Heart left ventricle (tissue), 16 donors: ENCODE data around the gene LENG9. TPM values are rescaled to one million over a fixed set of nuclear protein-coding genes. Genes with fewer than 3 reads are reported as not detected.

Source experiments
- ATAC-seq, 4 donors: fragments of 200-7000 bp; cut with Tn5 transposase; one replicate each; pipeline ENCODE4 v1.9.1; 2020 to 2022; ENCODE audit warnings: moderate library complexity in 4 of 4, mild to moderate bottlenecking in 3 of 4, moderate number of reproducible peaks in 1 of 4
- DNase-seq, 5 donors: peaks; one replicate each; pipeline ENCODE4 v3.0.0-alpha.2; 2020
- H3K27ac ChIP-seq, 12 donors: fragments of 200-600 bp; sonication (generic) in 4 of 12; one replicate each; pipeline versions ENCODE4 v1.5.0 to v1.8.0; 2016 to 2022; ENCODE audit warnings: mild to moderate bottlenecking in 2 of 12
- H3K27me3 ChIP-seq, 9 donors: fragments of 200-600 bp; sonication (generic) in 2 of 9; one replicate each; pipeline versions ENCODE4 v1.5.1 to v1.8.0; 2016 to 2022; ENCODE audit warnings: mild to moderate bottlenecking in 3 of 9
- H3K36me3 ChIP-seq, 9 donors: fragments of 200-600 bp; sonication (generic) in 2 of 9; one replicate each; pipeline versions ENCODE4 v1.5.0 to v1.8.0; 2018 to 2022; ENCODE audit warnings: mild to moderate bottlenecking in 2 of 9
- H3K4me1 ChIP-seq, 12 donors: fragments of 200-600 bp; sonication (generic) in 4 of 12; one replicate each; pipeline versions ENCODE4 v1.5.0 to v1.8.0; 2016 to 2022; ENCODE audit warnings: mild to moderate bottlenecking in 3 of 12
- H3K4me3 ChIP-seq, 12 donors: fragments of 200-600 bp; sonication (generic) in 4 of 12; one replicate each; pipeline versions ENCODE4 v1.5.0 to v1.8.0; 2017 to 2022; ENCODE audit warnings: mild to moderate bottlenecking in 9 of 12, moderate library complexity in 4 of 12
- H3K9me3 ChIP-seq, 12 donors: fragments of 200-600 bp; sonication (generic) in 4 of 12; one replicate each; pipeline versions ENCODE4 v1.5.0 to v1.8.0; 2016 to 2022; ENCODE audit warnings: mild to moderate bottlenecking in 1 of 12
- POLR2A ChIP-seq, 2 donors: fragments of 450-650 bp; IDR thresholded peaks; one replicate each; pipeline ENCODE4 v1.6.1; 2017; ENCODE audit warnings: antibody characterized with exemption in 2 of 2, mild to moderate bottlenecking in 2 of 2, moderate library complexity in 2 of 2
- WGBS, 4 donors: extraction: QIAGEN DNeasy Blood & Tissue Kit in 2 of 4; methylation state at CpG; one replicate each; pipeline versions ENCODE4 v1.1.5 to v1.1.7; 2013 to 2018; 5-methylcytosine and 5-hydroxymethylcytosine counted together
- intact Hi-C, 10 donors: fragments of 100-400 bp; cut with DNase I; formaldehyde crosslinking; loops; one replicate each; pipeline versions ENCODE4 v1.11.1 to v1.14.2; 2022
- polyA plus RNA-seq, 2 donors: library from polyadenylated mRNA; stranded (reverse); fragments of 200-250 nt; gene quantifications; one replicate each; pipeline ENCODE4 v1.2.3, GENCODE V29; 2013
- total RNA-seq, 9 donors: library from RNA; depleted of rRNA in 2 of 9; stranded (reverse); fragments of >200 nt in 2 of 9; fragmentation: NEBNext Ultra II Directional in 3 of 9; extraction: Animal tissue kit (Norgen Biotek cat#: 25700) in 3 of 9; gene quantifications; one replicate each; pipeline versions ENCODE4 v1.1.0 to v1.2.4, GENCODE V29; 2016 to 2023
- TF ChIP-seq, protein P1 (sequence below), 12 donors: fragments of 200-600 bp; sonication (generic) in 4 of 12; IDR thresholded peaks; one replicate each; pipeline versions ENCODE4 v1.5.0 to v1.8.0; 2018 to 2022; ENCODE audit warnings: antibody characterized with exemption in 12 of 12, mild to moderate bottlenecking in 5 of 12
- donor health status: ischemic (EF 13 %, LVEDD 7.1; RV severe dilation, severe dysfunction).
- donor health status: healthy with polysubstance abuse.
- donor health status: DM: no; HTN: yes; CAD: no.
- donor health status: DM: no; HTN: no; CAD: no.
- donor health status: ischemic (EF 25% LVEDD 6.9; RV normal size, moderate dysfunction).
- donor health status: ischemic (EF 25% LVEDD 5.7; RV mildly dilated, moderate dysfunction).
- donor health status: healthy.
- donor health status: DM: yes; HTN: yes; CAD: no.
- donor health status: ischemic (EF 35%, LVEDD 5.7; RV mildly dilated, moderate dysfunction).
- donor health status: nonischemic (EF 11% LVEDD 7.7; RV severe dilation, severe dysfunction).
- donor health status: DM: yes; HTN: yes; CAD: no.
- donor health status: PGD.
- donor health status: ischemic (EF 29% LVEDD 5.4; RV normal size, mild dysfunction).
- donor health status: nonischemic (EF 23%, LVEDD 6.1; RV moderate dilation, normal function).

LENG9 gene
- total and polyA plus RNA-seq, 11 donors, result 1.4 to 4.1 (median 2.1) TPM

DNA sequence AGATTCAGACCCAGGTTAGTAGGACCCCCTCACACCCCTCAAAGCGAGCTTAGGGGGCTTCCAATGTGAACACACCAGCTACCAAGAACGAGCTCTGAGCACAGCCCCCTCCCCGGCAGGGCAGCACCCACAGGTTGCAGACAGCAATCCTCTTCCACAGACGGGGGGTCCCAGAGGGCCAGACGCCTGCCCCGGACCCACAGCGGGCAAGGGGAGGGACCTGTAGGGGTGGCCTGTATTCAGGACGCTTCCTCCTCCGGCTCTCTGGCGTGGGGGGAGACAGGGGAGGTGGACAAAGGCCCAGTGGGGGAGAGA is 43.6 kb downstream of the LENG9 start:
- intact Hi-C loops, result no loop called here
- no peak for ATAC-seq
- Histone ChIP-seq H3K27me3 (peaks cover 23 to 89% (median 52%) of the 10 kb centered on the region in 9 donors), H3K36me3 (no peaks in the 10 kb centered on the region), H3K27ac (peak overlapping the region in 8 of 12 donors; percentile 24 to 85 (median 68)), H3K4me1 (peaks cover 0 to 44% (median 11%) of the 10 kb centered on the region in 12 donors), H3K9me3 (no peaks in the 10 kb centered on the region), H3K4me3 (peak overlapping the region in 5 of 12 donors; percentile 15 to 38 (median 30))
- DNase-seq, result no peak
- 8 to 20% (median 14%) methylated on average over 8 to 10 of the region's 10 CpGs for WGBS, 4 donors
- TF ChIP-seq, protein P1, sequence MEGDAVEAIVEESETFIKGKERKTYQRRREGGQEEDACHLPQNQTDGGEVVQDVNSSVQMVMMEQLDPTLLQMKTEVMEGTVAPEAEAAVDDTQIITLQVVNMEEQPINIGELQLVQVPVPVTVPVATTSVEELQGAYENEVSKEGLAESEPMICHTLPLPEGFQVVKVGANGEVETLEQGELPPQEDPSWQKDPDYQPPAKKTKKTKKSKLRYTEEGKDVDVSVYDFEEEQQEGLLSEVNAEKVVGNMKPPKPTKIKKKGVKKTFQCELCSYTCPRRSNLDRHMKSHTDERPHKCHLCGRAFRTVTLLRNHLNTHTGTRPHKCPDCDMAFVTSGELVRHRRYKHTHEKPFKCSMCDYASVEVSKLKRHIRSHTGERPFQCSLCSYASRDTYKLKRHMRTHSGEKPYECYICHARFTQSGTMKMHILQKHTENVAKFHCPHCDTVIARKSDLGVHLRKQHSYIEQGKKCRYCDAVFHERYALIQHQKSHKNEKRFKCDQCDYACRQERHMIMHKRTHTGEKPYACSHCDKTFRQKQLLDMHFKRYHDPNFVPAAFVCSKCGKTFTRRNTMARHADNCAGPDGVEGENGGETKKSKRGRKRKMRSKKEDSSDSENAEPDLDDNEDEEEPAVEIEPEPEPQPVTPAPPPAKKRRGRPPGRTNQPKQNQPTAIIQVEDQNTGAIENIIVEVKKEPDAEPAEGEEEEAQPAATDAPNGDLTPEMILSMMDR (IDR thresholded peaks at IDR 0.05), result no peak
- no peak for TF ChIP-seq POLR2A (IDR thresholded peaks at IDR 0.05)

GRCh38 chr19:54418930-54419800 is 44.4 kb downstream of the LENG9 start:
- Histone ChIP-seq H3K27ac (peak overlapping the region in 6 of 12 donors; percentile 12 to 84 (median 65)), H3K4me3 (no peak overlapping the region), H3K4me1 (peaks cover 0 to 44% (median 11%) of the 10 kb centered on the region in 12 donors), H3K9me3 (no peaks in the 10 kb centered on the region), H3K36me3 (no peaks in the 10 kb centered on the region), H3K27me3 (peaks cover 29 to 91% (median 59%) of the 10 kb centered on the region in 9 donors)
- DNase-seq, result no peak
- 76 to 79% (median 77%) methylated on average over 14 to 26 of the region's 26 CpGs for WGBS, 4 donors
- intact Hi-C loops, result no loop called here
- no peak for TF ChIP-seq POLR2A (IDR thresholded peaks at IDR 0.05)
- TF ChIP-seq, protein P1 (IDR thresholded peaks at IDR 0.05), result no peak
- no peak for ATAC-seq

DNA sequence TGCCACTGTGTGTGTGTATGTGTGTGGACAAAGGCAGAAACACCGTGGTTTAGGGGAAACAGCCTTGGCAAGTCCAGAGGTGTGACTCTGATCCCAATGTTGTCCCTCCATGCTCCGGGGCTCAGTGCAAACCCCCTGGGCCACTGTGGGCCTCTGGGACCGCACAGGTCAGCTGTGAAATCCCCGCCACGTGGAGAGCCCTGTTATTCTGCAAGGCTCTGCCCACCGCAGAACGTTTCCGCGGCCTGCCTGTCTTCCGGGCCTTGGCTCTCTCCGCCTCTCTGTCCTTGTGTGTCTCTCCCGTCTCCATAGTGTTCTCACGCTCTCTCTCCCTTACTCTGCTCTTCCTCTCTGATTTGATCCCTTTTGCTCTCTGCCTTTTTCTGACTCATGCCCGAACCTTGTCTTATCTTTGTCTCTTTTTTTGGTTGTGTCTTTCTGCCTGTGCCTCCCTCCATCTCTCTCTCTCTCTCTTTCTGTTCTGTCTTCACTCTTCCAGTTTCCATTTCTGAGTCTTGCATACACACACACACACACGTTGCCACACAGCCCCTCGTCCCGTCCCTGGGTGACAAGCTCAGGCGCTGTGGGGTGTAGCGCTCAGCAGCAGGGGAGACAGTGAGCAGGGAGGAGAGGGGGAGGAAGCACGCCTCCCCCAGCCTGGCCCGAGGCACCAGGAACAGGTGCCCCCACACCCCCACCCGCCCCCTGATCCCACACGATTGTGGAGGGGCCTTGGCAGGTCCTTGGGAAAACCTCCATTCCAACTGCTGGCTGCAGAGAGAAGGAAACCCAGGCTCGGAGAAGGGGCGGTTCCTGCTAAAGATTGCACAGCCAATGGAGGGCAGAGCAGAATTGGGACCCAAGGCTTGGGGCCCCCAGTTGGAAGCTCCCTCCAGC is 45.3 kb downstream of the LENG9 start:
- WGBS, 4 donors, result 17 to 26% (median 18%) methylated on average over 17 to 25 of the region's 25 CpGs
- intact Hi-C loops, result no loop called here

More for the DNA sequence above, 45.3 kb downstream of the LENG9 start:
- H3K27me3 ChIP-seq, result peaks cover 29 to 83% (median 60%) of the 10 kb centered on the region in 9 donors
- DNase-seq (no peak), ATAC-seq (peak in 2 of 4 donors; percentile 8 to 12)
- H3K27ac ChIP-seq, result peak overlapping the region in 8 of 12 donors; percentile 11 to 84 (median 57)
- TF ChIP-seq POLR2A (IDR thresholded peaks at IDR 0.05), result no peak
- TF ChIP-seq, protein P1 (IDR thresholded peaks at IDR 0.05), result no peak
- no peak overlapping the region for H3K4me3 ChIP-seq
- peaks cover 0 to 44% (median 11%) of the 10 kb centered on the region in 12 donors for H3K4me1 ChIP-seq
- no peaks in the 10 kb centered on the region for H3K36me3 ChIP-seq
- no peaks in the 10 kb centered on the region for H3K9me3 ChIP-seq
